Activated B cell treated with CpG ODN at 0.5 μM for 24 hours (primary cell): ENCODE measurements around the gene S100A7. TPM values are rescaled to one million over a fixed set of nuclear protein-coding genes. Genes with fewer than 3 reads are reported as not detected.

ENCODE experiments used
- ATAC-seq: fragments of 200-7000 bp; cut with Tn5 transposase; one replicate; pipeline ENCODE4 v1.10.0; 2021; ENCODE audit warnings: low read depth, mild to moderate bottlenecking, moderate library complexity
- CTCF ChIA-PET: fragments of 350-600 bp; sonication (Branson Sonifier 250); formaldehyde crosslinking; loops from one replicate; lab custom pipeline; 2021; ENCODE audit warnings: antibody characterized with exemption; lab: Charles Lee
- POLR2A ChIA-PET: fragments of 350-600 bp; sonication (Branson Sonifier 250); formaldehyde crosslinking; loops from one replicate; lab custom pipeline; 2021; ENCODE audit warnings: antibody characterized with exemption; lab: Charles Lee
- DNase-seq: peaks from one replicate; pipeline ENCODE4 v3.0.0; 2022
- H3K27ac Mint-ChIP-seq: one replicate; pipeline ENCODE4 v1.8.0; 2020; ENCODE audit warnings: mixed read lengths
- H3K27me3 Mint-ChIP-seq: one replicate; pipeline ENCODE4 v1.8.0; 2021; ENCODE audit warnings: mixed read lengths
- H3K36me3 Mint-ChIP-seq: one replicate; pipeline ENCODE4 v1.8.0; 2021; ENCODE audit warnings: low read depth, mixed read lengths
- H3K4me1 Mint-ChIP-seq: one replicate; pipeline ENCODE4 v1.8.0; 2021; ENCODE audit warnings: mixed read lengths
- H3K4me3 Mint-ChIP-seq: one replicate; pipeline ENCODE4 v1.8.0; 2020; ENCODE audit warnings: mild to moderate bottlenecking, mixed read lengths
- H3K9me3 Mint-ChIP-seq: one replicate; pipeline ENCODE4 v1.8.0; 2020; ENCODE audit warnings: mixed read lengths
- intact Hi-C: fragments of 100-400 bp; cut with micrococcal nuclease; formaldehyde crosslinking; loops from one replicate; pipeline ENCODE4 v1.15.1; 2024
- total RNA-seq: library from RNA; stranded (reverse); gene quantifications from 2 replicates; pipeline ENCODE4 v1.2.3, GENCODE V29; 2022
- TF ChIP-seq, protein P1 (sequence below): fragments of 200-600 bp; IDR thresholded peaks from one replicate; pipeline ENCODE4 v1.8.0; 2022; ENCODE audit warnings: antibody characterized with exemption, mild to moderate bottlenecking

The S100A7 gene
- total RNA-seq, 1 donor from 2014 or later: not detected

DNA sequence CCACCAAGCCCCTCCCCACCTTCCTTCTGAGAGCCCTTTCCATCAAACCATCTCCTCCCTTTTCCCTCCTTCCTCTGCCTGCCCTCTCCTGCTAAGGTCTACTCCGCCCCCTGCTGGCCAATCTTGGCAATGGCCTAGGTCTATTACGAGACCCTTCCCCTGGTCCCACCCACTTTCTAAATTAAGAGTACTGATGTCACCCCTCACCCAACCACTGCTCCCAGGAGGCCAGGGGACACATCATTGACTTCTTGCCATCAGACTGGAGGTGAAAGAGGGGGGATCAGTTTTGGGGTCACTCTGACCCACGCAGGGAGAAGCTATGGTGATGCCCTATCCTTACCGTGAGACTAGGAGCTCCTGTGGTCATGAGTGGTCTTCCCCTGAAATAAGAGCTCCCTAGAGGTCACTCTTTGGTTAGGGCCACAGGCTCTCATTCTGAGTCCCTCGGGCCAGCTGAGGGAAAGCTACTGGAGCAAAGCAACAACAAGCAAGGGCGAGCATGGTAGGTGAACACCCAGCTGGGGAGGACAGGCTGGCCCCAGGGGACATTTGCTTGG is 34.6 kb upstream of the S100A7 start:
- H3K4me3 Mint-ChIP-seq: no peak overlapping the region
- CTCF ChIA-PET: interaction anchor here (0.6 to 3.6 kb wide), 11 partner anchors 9 to 253 kb away, joined by 3 to 67 read pairs (median 5); partner anchors contain the start of gene PGLYRP4
- peak overlapping the region; percentile 39 for H3K27ac Mint-ChIP-seq
- peak; percentile 89 for ATAC-seq
- DNase-seq: peak; percentile 69
- H3K9me3 Mint-ChIP-seq: no peaks in the 10 kb centered on the region
- H3K27me3 Mint-ChIP-seq: peaks cover 22% of the 10 kb centered on the region
- TF ChIP-seq, protein P1, sequence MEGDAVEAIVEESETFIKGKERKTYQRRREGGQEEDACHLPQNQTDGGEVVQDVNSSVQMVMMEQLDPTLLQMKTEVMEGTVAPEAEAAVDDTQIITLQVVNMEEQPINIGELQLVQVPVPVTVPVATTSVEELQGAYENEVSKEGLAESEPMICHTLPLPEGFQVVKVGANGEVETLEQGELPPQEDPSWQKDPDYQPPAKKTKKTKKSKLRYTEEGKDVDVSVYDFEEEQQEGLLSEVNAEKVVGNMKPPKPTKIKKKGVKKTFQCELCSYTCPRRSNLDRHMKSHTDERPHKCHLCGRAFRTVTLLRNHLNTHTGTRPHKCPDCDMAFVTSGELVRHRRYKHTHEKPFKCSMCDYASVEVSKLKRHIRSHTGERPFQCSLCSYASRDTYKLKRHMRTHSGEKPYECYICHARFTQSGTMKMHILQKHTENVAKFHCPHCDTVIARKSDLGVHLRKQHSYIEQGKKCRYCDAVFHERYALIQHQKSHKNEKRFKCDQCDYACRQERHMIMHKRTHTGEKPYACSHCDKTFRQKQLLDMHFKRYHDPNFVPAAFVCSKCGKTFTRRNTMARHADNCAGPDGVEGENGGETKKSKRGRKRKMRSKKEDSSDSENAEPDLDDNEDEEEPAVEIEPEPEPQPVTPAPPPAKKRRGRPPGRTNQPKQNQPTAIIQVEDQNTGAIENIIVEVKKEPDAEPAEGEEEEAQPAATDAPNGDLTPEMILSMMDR: peak; percentile 74
- POLR2A ChIA-PET: interaction anchor here (0.6 to 1.1 kb wide), 4 partner anchors 51 to 495 kb away, joined by 3 to 4 read pairs (median 4); partner anchors contain the start of gene S100A4
- intact Hi-C loops: loop anchor here (1.0 kb wide), 2 partner anchors 30 to 143 kb away; no protein-coding TSS in a partner anchor
- no peaks in the 10 kb centered on the region for H3K36me3 Mint-ChIP-seq
- peaks cover 11% of the 10 kb centered on the region for H3K4me1 Mint-ChIP-seq

DNA sequence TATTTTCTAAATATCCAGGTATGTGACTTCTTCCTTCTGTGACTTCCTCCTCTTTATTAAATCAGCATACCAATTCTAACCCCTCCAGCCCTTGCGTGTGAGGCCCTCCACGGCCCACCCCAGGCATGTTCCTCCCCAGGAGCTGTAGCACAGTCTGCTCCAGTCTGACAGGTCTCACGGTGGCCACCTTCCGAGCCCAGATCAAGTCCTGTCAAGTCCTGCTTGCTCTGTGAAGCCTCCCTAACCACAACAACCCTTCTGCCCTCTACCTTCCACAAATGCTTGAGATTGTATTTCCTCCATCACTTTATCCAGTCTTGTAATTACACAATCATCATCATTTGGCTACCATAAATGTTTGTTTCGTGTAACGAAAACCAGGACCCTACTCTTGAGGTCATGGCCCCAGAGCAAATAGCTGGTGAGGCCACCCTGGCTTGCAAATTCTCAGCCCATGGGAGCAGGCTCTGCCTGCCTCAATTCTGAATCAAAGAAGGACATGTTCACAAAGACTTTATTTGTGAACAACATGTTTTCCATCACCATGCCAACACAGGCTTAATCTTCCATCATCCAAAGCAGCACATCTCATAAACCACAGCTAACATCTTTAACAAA is 33.0 kb upstream of the S100A7 start:
- CTCF ChIA-PET: interaction anchor here (1.0 to 3.6 kb wide), 3 partner anchors 8 to 141 kb away, joined by 3 to 67 read pairs (median 12); no protein-coding TSS in a partner anchor
- TF ChIP-seq, protein P1: no peak
- Mint-ChIP-seq H3K27me3 (peaks cover 17% of the 10 kb centered on the region), H3K4me1 (peaks cover 11% of the 10 kb centered on the region), H3K4me3 (no peak overlapping the region), H3K9me3 (no peaks in the 10 kb centered on the region), H3K36me3 (no peaks in the 10 kb centered on the region), H3K27ac (no peak overlapping the region)
- intact Hi-C loops: no loop called here
- POLR2A ChIA-PET: no interaction called here
- DNase-seq: no peak
- no peak for ATAC-seq

DNA sequence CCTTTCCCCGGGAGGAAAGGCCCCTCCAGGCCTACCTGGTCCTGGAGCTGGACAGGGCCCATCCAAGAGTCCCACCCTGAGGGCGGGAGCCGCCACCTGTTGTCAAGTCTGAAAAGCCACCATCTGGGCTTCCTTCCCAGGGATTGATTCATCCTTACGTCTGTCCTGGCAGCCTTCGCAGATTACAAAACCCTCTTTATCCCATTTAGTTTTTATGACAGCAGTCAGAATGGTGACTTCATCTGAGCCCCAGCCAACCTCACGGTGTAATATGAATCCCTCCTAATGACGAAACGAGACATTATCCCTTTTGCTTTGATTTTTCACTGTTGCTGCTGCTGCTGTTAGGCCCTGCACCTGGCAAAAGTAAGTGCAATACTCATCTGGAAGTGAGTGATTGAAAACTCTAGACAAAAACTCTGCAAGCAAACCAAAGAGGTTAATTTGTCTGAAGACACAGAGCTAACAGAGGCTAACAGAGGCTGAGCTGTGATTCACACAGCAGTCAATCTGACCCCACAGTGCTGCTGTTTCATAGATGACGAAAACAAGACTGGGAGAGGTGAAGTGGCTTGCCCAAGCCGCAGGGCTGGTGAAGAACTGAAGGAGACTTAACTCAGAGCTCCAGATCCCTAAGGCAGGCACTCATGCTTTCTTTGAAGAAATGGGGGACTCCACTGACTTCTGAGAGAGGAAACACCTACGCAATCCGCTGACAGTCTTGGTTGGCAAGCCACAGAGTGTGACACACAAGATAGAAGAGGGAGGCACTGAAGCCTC is 30.0 kb upstream of the S100A7 start:
- Mint-ChIP-seq H3K27me3 (peaks cover 27% of the 10 kb centered on the region), H3K4me1 (peaks cover 8% of the 10 kb centered on the region), H3K27ac (no peak overlapping the region), H3K9me3 (no peaks in the 10 kb centered on the region), H3K36me3 (no peaks in the 10 kb centered on the region), H3K4me3 (no peak overlapping the region)
- TF ChIP-seq, protein P1: no peak
- intact Hi-C loops: no loop called here
- DNase-seq (no peak), ATAC-seq (no peak)
- POLR2A ChIA-PET: no interaction called here
- CTCF ChIA-PET: no interaction called here

DNA sequence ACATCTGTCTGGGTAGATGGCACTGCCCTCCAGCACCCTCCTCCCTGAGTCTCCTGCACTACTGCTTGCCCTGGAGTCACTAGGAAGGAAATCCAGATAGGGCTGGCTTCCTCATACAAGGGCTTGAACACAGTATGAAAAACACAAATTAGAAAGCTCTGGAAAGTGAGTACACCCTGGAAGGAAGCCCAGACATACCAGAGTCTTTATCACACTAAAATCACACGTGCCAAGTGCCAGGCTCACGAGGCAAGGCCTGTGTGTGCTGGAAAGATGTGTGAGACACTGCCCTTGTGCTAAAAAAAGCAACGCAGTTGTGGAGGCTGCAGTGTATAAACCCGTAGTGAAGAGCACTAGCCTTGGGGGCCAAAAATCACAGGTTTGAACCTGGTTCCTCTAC is 28.3 kb upstream of the S100A7 start:
- peaks cover 38% of the 10 kb centered on the region for H3K27me3 Mint-ChIP-seq

More for the DNA sequence above, 28.3 kb upstream of the S100A7 start:
- TF ChIP-seq, protein P1: no peak
- Mint-ChIP-seq H3K9me3 (no peaks in the 10 kb centered on the region), H3K27ac (no peak overlapping the region), H3K4me1 (no peaks in the 10 kb centered on the region), H3K36me3 (no peaks in the 10 kb centered on the region), H3K4me3 (no peak overlapping the region)
- DNase-seq: no peak
- CTCF ChIA-PET: no interaction called here
- POLR2A ChIA-PET: no interaction called here
- intact Hi-C loops: no loop called here
- ATAC-seq: no peak
